ENCODE data around the gene FARS2.

DNA sequence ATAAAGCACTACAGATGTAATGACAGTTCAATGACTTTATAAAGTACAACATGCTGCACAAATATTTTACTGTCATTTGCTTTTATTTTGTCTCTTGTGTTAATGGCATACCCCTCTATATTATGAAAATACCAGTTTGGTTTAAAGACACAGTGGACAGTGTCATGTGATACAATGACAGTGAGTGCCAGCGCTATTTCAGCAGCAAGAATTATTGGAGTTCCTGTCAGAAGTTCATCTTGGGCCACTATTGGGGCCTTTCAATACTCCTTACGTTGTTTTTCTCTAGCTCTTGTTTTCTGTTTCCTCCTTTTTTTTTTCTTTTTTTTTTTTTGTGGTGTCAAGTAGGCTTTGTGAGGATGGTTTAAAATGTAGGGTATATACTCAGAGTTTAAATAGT lies 232.5 kb downstream of the FARS2 start:
- TF ChIP-seq GATA2 (IDR thresholded peaks at IDR 0.05; ENCODE audit: low read depth, low read length), result no peak
- no peak for TF ChIP-seq GATA3 (IDR thresholded peaks at IDR 0.05; ENCODE audit: low read depth, low read length)
